HFFc6 (cell line): ENCODE data around the gene ATXN10. TPM values are rescaled to one million over a fixed set of nuclear protein-coding genes. Genes with fewer than 3 reads are reported as not detected.

ENCODE experiments used
- DNase-seq: peaks from one replicate; pipeline ENCODE4 v3.0.0-alpha.2; 2018
- H3K27ac Mint-ChIP-seq: 2 replicates; pipeline ENCODE4 v1.8.0; 2020; ENCODE audit warnings: mild to moderate bottlenecking, mixed read lengths
- H3K27me3 Mint-ChIP-seq: 2 replicates; pipeline ENCODE4 v1.8.0; 2021; ENCODE audit warnings: mild to moderate bottlenecking, moderate library complexity, mixed read lengths; ENCODE audit not compliant: insufficient read depth
- H3K36me3 Mint-ChIP-seq: 2 replicates; pipeline ENCODE4 v1.8.0; 2021; ENCODE audit warnings: low read depth, mixed read lengths
- H3K4me1 Mint-ChIP-seq: 2 replicates; pipeline ENCODE4 v1.8.0; 2020; ENCODE audit warnings: low read depth, mixed read lengths
- H3K4me3 Mint-ChIP-seq: 2 replicates; pipeline ENCODE4 v1.8.0; 2020; ENCODE audit warnings: mild to moderate bottlenecking, moderate library complexity, mixed read lengths
- H3K9me3 Mint-ChIP-seq: 2 replicates; pipeline ENCODE4 v1.8.0; 2020; ENCODE audit warnings: mild to moderate bottlenecking, mixed read lengths
- CTCF ChIP-seq: fragments of 200-600 bp; sonication (generic); IDR thresholded peaks from 2 replicates; pipeline ENCODE4 v1.5.0; 2021; ENCODE audit warnings: antibody characterized with exemption, mild to moderate bottlenecking
- total RNA-seq, 6 experiments: library from RNA; stranded (reverse); fragmentation: NEBNext Ultra II Directional; extraction: Animal tissue kit (Norgen Biotek cat#: 25700); gene quantifications; 2 replicates in 1 of 6; 3 replicates in 5 of 6; pipeline ENCODE4 v1.2.3, GENCODE V29; 2021

Gene ATXN10
- total RNA-seq, 6 experiments from 2014 or later = 287 to 426 (median 370) TPM

- peaks cover 64% of the 10 kb centered on the region for H3K36me3 Mint-ChIP-seq
- H3K4me1 Mint-ChIP-seq = peaks cover 41% of the 10 kb centered on the region
- peaks cover 3% of the 10 kb centered on the region; the same call in 1 of the 2 replicates for H3K27me3 Mint-ChIP-seq
- no peak for TF ChIP-seq CTCF
- 0 out of 2 replicates have a peak overlapping the region, but pooled peaks have one; percentile 15 for H3K4me3 Mint-ChIP-seq
- H3K27ac Mint-ChIP-seq = peak overlapping the region; percentile 56
- peak; percentile 57 for DNase-seq
- no peaks in the 10 kb centered on the region for H3K9me3 Mint-ChIP-seq
These were observed 170.8 kb downstream of the ATXN10 start for GRCh38 chr22:45842291-45842991.

GRCh38 chr22:45843031-45843430 is 171.4 kb downstream of the ATXN10 start:
- Mint-ChIP-seq H3K36me3 (peaks cover 69% of the 10 kb centered on the region), H3K27ac (no peak overlapping the region), H3K4me1 (peaks cover 41% of the 10 kb centered on the region), H3K4me3 (no peak overlapping the region), H3K27me3 (peaks cover 3% of the 10 kb centered on the region; the same call in 1 of the 2 replicates), H3K9me3 (no peaks in the 10 kb centered on the region)
- TF ChIP-seq CTCF = no peak
- DNase-seq = no peak

- H3K4me3 Mint-ChIP-seq = no peak overlapping the region
- H3K27me3 Mint-ChIP-seq = peaks cover 3% of the 10 kb centered on the region; the same call in 1 of the 2 replicates
- H3K36me3 Mint-ChIP-seq = peaks cover 78% of the 10 kb centered on the region
- 0 out of 2 replicates have a peak overlapping the region, but pooled peaks have one; percentile 9 for H3K27ac Mint-ChIP-seq
- H3K4me1 Mint-ChIP-seq = peaks cover 41% of the 10 kb centered on the region
- DNase-seq = no peak
- no peak for TF ChIP-seq CTCF
- H3K9me3 Mint-ChIP-seq = no peaks in the 10 kb centered on the region
These were observed 172.4 kb downstream of the ATXN10 start for GRCh38 chr22:45843986-45844385.

GRCh38 chr22:45845076-45845487 is 173.4 kb downstream of the ATXN10 start:
- Mint-ChIP-seq H3K36me3 (peaks cover 78% of the 10 kb centered on the region), H3K27ac (no peak overlapping the region), H3K27me3 (peaks cover 4% of the 10 kb centered on the region), H3K9me3 (no peaks in the 10 kb centered on the region), H3K4me3 (no peak overlapping the region), H3K4me1 (peaks cover 41% of the 10 kb centered on the region)
- DNase-seq = no peak
- no peak for TF ChIP-seq CTCF

GRCh38 chr22:45846952-45847351 is 175.3 kb downstream of the ATXN10 start:
- H3K27ac Mint-ChIP-seq = no peak overlapping the region
- H3K9me3 Mint-ChIP-seq = peaks cover 8% of the 10 kb centered on the region; the same call in 1 of the 2 replicates
- no peak for DNase-seq
- no peak for TF ChIP-seq CTCF
- no peak overlapping the region for H3K4me3 Mint-ChIP-seq
- peaks cover 34% of the 10 kb centered on the region for H3K4me1 Mint-ChIP-seq
- H3K27me3 Mint-ChIP-seq = peaks cover 3% of the 10 kb centered on the region
- H3K36me3 Mint-ChIP-seq = peaks cover 81% of the 10 kb centered on the region
